CD14-positive monocyte (primary cell): ENCODE measurements around the gene DYSF. TPM values are rescaled to one million over a fixed set of nuclear protein-coding genes. Genes with fewer than 3 reads are reported as not detected.

Experiments used
- DNase-seq, 3 donors: peaks; one replicate each; pipeline ENCODE4 v3.0.0-alpha.2; 2011 to 2022
- H2AFZ ChIP-seq: 2 replicates; pipeline ENCODE4 v1.6.0; 2012; ENCODE audit warnings: mild to moderate bottlenecking, low read depth, low read length, inconsistent platforms; ENCODE audit not compliant: insufficient read depth, poor library complexity, severe bottlenecking
- H3K27ac ChIP-seq, 2 donors: 1 replicate in 1 of 2; 2 replicates in 1 of 2; pipeline ENCODE4 v1.5.1; 2012 to 2013; ENCODE audit warnings: low read length in 2 of 2, control low read depth in 1 of 2, inconsistent platforms in 1 of 2, low read depth in 1 of 2, mild to moderate bottlenecking in 1 of 2
- H3K27me3 ChIP-seq, 2 donors: one replicate each; pipeline versions ENCODE4 v1.6.0 to v1.6.1; 2011 to 2013; ENCODE audit warnings: low read length in 2 of 2; ENCODE audit not compliant: control insufficient read depth in 2 of 2, insufficient read depth in 2 of 2
- H3K36me3 ChIP-seq, 2 donors: replicated peaks in 1 of 2; 1 replicate in 1 of 2; 2 replicates in 1 of 2; pipeline versions ENCODE4 v1.5.1 to v1.6.1; 2012 to 2013; ENCODE audit warnings: low read length in 2 of 2, control low read depth in 1 of 2, inconsistent platforms in 1 of 2, mild to moderate bottlenecking in 1 of 2; ENCODE audit not compliant: insufficient read depth in 2 of 2, control insufficient read depth in 1 of 2
- H3K4me1 ChIP-seq, 2 donors: 1 replicate in 1 of 2; 2 replicates in 1 of 2; pipeline versions ENCODE4 v1.5.1 to v1.6.1; 2012 to 2013; ENCODE audit warnings: low read length in 2 of 2, control low read depth in 1 of 2, inconsistent platforms in 1 of 2, mild to moderate bottlenecking in 1 of 2, moderate library complexity in 1 of 2; ENCODE audit not compliant: insufficient read depth in 2 of 2, control insufficient read depth in 1 of 2
- H3K4me2 ChIP-seq: replicated peaks from 2 replicates; pipeline ENCODE3; 2012; ENCODE audit warnings: low read length, moderate library complexity, mild to moderate bottlenecking; ENCODE audit not compliant: poor library complexity, severe bottlenecking; ENCODE audit errors: extremely low read depth
- H3K4me3 ChIP-seq, 3 experiments: fragments of 200-600 bp in 1 of 3; sonication (generic) in 1 of 3; replicated peaks in 1 of 3; 1 replicate in 2 of 3; 2 replicates in 1 of 3; pipeline ENCODE4 v1.5.1; 2011 to 2013; ENCODE audit warnings: low read length in 3 of 3, mild to moderate bottlenecking in 3 of 3, control low read depth in 2 of 3, low read depth in 2 of 3, inconsistent platforms in 1 of 3, moderate library complexity in 1 of 3
- H3K79me2 ChIP-seq: 2 replicates; pipeline ENCODE4 v1.6.0; 2012; ENCODE audit warnings: mild to moderate bottlenecking, control low read depth, inconsistent platforms, low read length, moderate library complexity; ENCODE audit not compliant: insufficient read depth
- H3K9ac ChIP-seq: 2 replicates; pipeline ENCODE4 v1.6.0; 2017; ENCODE audit warnings: low read length, mild to moderate bottlenecking; ENCODE audit not compliant: insufficient read depth, poor library complexity, severe bottlenecking
- H3K9me3 ChIP-seq, 2 donors: replicated peaks in 1 of 2; 1 replicate in 1 of 2; 2 replicates in 1 of 2; pipeline versions ENCODE4 v1.5.1 to v1.6.1; 2012 to 2013; ENCODE audit warnings: low read length in 2 of 2, control low read depth in 1 of 2; ENCODE audit not compliant: control insufficient read depth in 1 of 2, insufficient read depth in 1 of 2
- H4K20me1 ChIP-seq: 2 replicates; pipeline ENCODE4 v1.6.0; 2012; ENCODE audit warnings: mild to moderate bottlenecking, low read length, control low read depth, moderate library complexity; ENCODE audit not compliant: insufficient read depth
- H3K27ac Mint-ChIP-seq, 7 donors: one replicate each; pipeline ENCODE4 v1.8.0; 2020; ENCODE audit warnings: mild to moderate bottlenecking in 7 of 7, mixed read lengths in 7 of 7, moderate library complexity in 6 of 7, inconsistent platforms in 2 of 7
- H3K27me3 Mint-ChIP-seq, 3 donors: one replicate each; pipeline ENCODE4 v1.8.0; 2021 to 2022; ENCODE audit warnings: low read depth in 3 of 3, mild to moderate bottlenecking in 3 of 3, mixed read lengths in 3 of 3, moderate library complexity in 3 of 3, inconsistent platforms in 1 of 3
- H3K36me3 Mint-ChIP-seq, 2 donors: one replicate each; pipeline ENCODE4 v1.8.0; 2020; ENCODE audit warnings: mixed read lengths in 2 of 2, inconsistent platforms in 1 of 2, mild to moderate bottlenecking in 1 of 2
- H3K4me1 Mint-ChIP-seq: one replicate; pipeline ENCODE4 v1.8.0; 2020; ENCODE audit warnings: mild to moderate bottlenecking, mixed read lengths
- H3K4me3 Mint-ChIP-seq, 2 donors: one replicate each; pipeline ENCODE4 v1.8.0; 2020; ENCODE audit warnings: mild to moderate bottlenecking in 2 of 2, mixed read lengths in 2 of 2, moderate library complexity in 1 of 2
- H3K9me3 Mint-ChIP-seq, 7 donors: one replicate each; pipeline ENCODE4 v1.8.0; 2020 to 2022; ENCODE audit warnings: mixed read lengths in 7 of 7, mild to moderate bottlenecking in 6 of 7, moderate library complexity in 6 of 7, inconsistent platforms in 2 of 7
- CTCF ChIP-seq: fragments of 200-600 bp; IDR thresholded peaks from one replicate; pipeline ENCODE4 v1.8.0; 2022; ENCODE audit warnings: antibody characterized with exemption, mild to moderate bottlenecking
- WGBS: methylation state at CpG from one replicate; pipeline ENCODE4 v1.1.5; 2013; ENCODE audit warnings: missing lambda C conversion rate; ENCODE audit not compliant: insufficient coverage; 5-methylcytosine and 5-hydroxymethylcytosine counted together
- intact Hi-C, 2 donors: fragments of 100-400 bp; cut with micrococcal nuclease; formaldehyde crosslinking; loops; one replicate each; pipeline versions ENCODE4 v1.15.0 to v1.15.1; 2023
- polyA plus RNA-seq, 3 donors: library from polyadenylated mRNA; depleted of rRNA in 1 of 3; unstranded in 2 of 3; stranded (reverse) in 1 of 3; fragments of 300-500 nt in 2 of 3; fragments of >200 nt in 1 of 3; fragmentation: Illumina TruSeq in 2 of 3; gene quantifications; 1 replicate in 2 of 3; 2 replicates in 1 of 3; pipeline ENCODE4 v1.2.3, GENCODE V29; 2012 to 2021

DYSF gene
- polyA plus RNA-seq, 3 donors, result 16.1 to 72.5 (median 31.2) TPM

- Histone ChIP-seq H3K4me3 (no peak overlapping the region), H4K20me1 (peaks cover 78% of the 10 kb centered on the region), H3K36me3 (peaks cover 66 to 100% of the 10 kb centered on the region in 2 donors), H3K9me3 (no peaks in the 10 kb centered on the region), H3K4me2 (no peak overlapping the region), H3K79me2 (no peaks in the 10 kb centered on the region), H2AFZ (no peak overlapping the region), H3K27ac (no peak overlapping the region), H3K27me3 (no peaks in the 10 kb centered on the region), H3K9ac (no peak overlapping the region), H3K4me1 (peaks cover 0 to 4% of the 10 kb centered on the region in 2 donors)
- 94% methylated on average over 13 of the region's 13 CpGs for WGBS
- no peak for TF ChIP-seq CTCF
- intact Hi-C loops, result no loop called here
- Mint-ChIP-seq H3K4me3 (no peak overlapping the region), H3K27ac (peak overlapping the region in 2 of 7 donors; percentile 45 to 54), H3K27me3 (peaks cover 2 to 6% (median 4%) of the 10 kb centered on the region in 3 donors), H3K4me1 (peaks cover 17% of the 10 kb centered on the region), H3K9me3 (no peaks in the 10 kb centered on the region), H3K36me3 (peaks cover 84 to 95% of the 10 kb centered on the region in 2 donors)
- no peak for DNase-seq
These were observed 146.4 kb downstream of the DYSF start for GRCh38 chr2:71599646-71600236.

GRCh38 chr2:71600555-71600954, 147.2 kb downstream of the DYSF start:
- H3K4me1 ChIP-seq, result peaks cover 0 to 4% of the 10 kb centered on the region in 2 donors
- peaks cover 2 to 6% (median 4%) of the 10 kb centered on the region in 3 donors for H3K27me3 Mint-ChIP-seq

More at GRCh38 chr2:71600555-71600954, 147.2 kb downstream of the DYSF start:
- H3K36me3 ChIP-seq, result peaks cover 64 to 100% of the 10 kb centered on the region in 2 donors
- H3K27me3 ChIP-seq, result no peaks in the 10 kb centered on the region
- H2AFZ ChIP-seq, result no peak overlapping the region
- H3K9me3 ChIP-seq, result no peaks in the 10 kb centered on the region
- H3K4me3 Mint-ChIP-seq, result no peak overlapping the region
- no peak overlapping the region for H3K27ac Mint-ChIP-seq
- no peaks in the 10 kb centered on the region for H3K79me2 ChIP-seq
- DNase-seq, result no peak
- no peak overlapping the region for H3K4me2 ChIP-seq
- peaks cover 78% of the 10 kb centered on the region for H4K20me1 ChIP-seq
- WGBS, result 100% methylated on average over 5 of the region's 9 CpGs
- H3K36me3 Mint-ChIP-seq, result peaks cover 84 to 96% of the 10 kb centered on the region in 2 donors
- H3K4me1 Mint-ChIP-seq, result peaks cover 17% of the 10 kb centered on the region
- H3K9me3 Mint-ChIP-seq, result no peaks in the 10 kb centered on the region
- no peak overlapping the region for H3K9ac ChIP-seq
- no peak overlapping the region for H3K4me3 ChIP-seq
- no peak for TF ChIP-seq CTCF
- intact Hi-C loops, result no loop called here
- H3K27ac ChIP-seq, result no peak overlapping the region
